ENCODE data around the gene MEG3.

DNA sequence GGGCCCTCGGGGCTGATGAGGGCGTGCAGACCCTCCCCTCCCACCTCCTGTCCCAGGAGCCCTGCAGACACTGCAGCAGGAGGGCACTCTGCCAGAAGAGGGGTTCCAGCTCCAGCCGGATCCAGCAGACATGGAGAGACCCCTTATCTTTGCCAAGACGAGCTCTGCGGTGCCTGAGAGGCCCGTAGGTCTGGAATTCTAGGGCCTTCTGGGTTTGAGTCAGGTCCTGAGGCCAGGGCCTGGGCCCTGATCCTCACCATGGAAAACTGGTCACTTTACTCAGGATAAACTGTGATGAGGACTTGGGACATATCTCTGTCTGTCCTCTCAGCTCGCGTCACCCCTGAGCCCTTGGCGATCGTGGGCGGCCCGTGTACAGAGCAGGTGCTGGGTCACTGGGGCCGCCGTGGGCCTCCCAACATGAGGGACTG is 13.8 kb downstream of the MEG3 start:
- TF ChIP-seq, protein P1, sequence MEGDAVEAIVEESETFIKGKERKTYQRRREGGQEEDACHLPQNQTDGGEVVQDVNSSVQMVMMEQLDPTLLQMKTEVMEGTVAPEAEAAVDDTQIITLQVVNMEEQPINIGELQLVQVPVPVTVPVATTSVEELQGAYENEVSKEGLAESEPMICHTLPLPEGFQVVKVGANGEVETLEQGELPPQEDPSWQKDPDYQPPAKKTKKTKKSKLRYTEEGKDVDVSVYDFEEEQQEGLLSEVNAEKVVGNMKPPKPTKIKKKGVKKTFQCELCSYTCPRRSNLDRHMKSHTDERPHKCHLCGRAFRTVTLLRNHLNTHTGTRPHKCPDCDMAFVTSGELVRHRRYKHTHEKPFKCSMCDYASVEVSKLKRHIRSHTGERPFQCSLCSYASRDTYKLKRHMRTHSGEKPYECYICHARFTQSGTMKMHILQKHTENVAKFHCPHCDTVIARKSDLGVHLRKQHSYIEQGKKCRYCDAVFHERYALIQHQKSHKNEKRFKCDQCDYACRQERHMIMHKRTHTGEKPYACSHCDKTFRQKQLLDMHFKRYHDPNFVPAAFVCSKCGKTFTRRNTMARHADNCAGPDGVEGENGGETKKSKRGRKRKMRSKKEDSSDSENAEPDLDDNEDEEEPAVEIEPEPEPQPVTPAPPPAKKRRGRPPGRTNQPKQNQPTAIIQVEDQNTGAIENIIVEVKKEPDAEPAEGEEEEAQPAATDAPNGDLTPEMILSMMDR (IDR thresholded peaks at IDR 0.05; ENCODE audit: control extremely low read depth in 1 of 3, insufficient read depth in 1 of 3, low read depth in 1 of 3, low read length in 3 of 3): no peak
- TF ChIP-seq NRF1 (IDR thresholded peaks at IDR 0.05; ENCODE audit: low read depth, low read length): no peak
- TF ChIP-seq KDM5A (IDR thresholded peaks at IDR 0.05; ENCODE audit: low read length): no peak

Data from H1 (cell line).